C4-2B (cell line): ENCODE results near the gene PEAK3.

Experiments used
- ZFX ChIP-seq: fragments of 450-650 bp; IDR thresholded peaks from 2 replicates; pipeline ENCODE4 v1.6.1; 2017
- TF ChIP-seq, protein P1 (sequence below): fragments of 450-650 bp; conservative IDR thresholded peaks from 2 replicates; pipeline ENCODE4 v1.5.1; 2017; ENCODE audit warnings: mild to moderate bottlenecking

DNA sequence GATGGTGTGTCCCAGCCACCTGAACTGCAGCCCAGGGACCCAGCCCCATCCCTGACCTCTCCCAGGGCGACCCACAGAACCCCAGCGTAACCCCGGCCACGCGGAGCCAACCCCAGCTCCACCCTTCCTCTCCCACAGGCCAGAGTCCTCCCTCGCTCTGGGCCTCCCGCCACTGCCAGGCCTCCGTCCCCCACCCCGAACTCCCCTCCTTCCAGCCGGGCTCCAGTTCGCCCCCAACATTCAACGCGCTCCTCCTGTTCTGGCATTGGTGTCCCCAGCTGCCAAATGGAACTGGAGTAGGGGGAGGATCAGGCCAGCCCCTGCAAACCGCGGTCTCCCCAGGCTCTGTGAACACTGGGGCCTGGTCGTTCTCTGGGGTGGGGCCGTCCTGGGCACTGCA is 18.6 kb upstream of the PEAK3 start:
- TF ChIP-seq, protein P1, sequence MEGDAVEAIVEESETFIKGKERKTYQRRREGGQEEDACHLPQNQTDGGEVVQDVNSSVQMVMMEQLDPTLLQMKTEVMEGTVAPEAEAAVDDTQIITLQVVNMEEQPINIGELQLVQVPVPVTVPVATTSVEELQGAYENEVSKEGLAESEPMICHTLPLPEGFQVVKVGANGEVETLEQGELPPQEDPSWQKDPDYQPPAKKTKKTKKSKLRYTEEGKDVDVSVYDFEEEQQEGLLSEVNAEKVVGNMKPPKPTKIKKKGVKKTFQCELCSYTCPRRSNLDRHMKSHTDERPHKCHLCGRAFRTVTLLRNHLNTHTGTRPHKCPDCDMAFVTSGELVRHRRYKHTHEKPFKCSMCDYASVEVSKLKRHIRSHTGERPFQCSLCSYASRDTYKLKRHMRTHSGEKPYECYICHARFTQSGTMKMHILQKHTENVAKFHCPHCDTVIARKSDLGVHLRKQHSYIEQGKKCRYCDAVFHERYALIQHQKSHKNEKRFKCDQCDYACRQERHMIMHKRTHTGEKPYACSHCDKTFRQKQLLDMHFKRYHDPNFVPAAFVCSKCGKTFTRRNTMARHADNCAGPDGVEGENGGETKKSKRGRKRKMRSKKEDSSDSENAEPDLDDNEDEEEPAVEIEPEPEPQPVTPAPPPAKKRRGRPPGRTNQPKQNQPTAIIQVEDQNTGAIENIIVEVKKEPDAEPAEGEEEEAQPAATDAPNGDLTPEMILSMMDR = no peak
- TF ChIP-seq ZFX = no peak
